ENCODE measurements around the gene PLD4.

- TF ChIP-seq, protein P1, sequence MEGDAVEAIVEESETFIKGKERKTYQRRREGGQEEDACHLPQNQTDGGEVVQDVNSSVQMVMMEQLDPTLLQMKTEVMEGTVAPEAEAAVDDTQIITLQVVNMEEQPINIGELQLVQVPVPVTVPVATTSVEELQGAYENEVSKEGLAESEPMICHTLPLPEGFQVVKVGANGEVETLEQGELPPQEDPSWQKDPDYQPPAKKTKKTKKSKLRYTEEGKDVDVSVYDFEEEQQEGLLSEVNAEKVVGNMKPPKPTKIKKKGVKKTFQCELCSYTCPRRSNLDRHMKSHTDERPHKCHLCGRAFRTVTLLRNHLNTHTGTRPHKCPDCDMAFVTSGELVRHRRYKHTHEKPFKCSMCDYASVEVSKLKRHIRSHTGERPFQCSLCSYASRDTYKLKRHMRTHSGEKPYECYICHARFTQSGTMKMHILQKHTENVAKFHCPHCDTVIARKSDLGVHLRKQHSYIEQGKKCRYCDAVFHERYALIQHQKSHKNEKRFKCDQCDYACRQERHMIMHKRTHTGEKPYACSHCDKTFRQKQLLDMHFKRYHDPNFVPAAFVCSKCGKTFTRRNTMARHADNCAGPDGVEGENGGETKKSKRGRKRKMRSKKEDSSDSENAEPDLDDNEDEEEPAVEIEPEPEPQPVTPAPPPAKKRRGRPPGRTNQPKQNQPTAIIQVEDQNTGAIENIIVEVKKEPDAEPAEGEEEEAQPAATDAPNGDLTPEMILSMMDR (conservative IDR thresholded peaks at IDR 0.05; ENCODE audit: low read depth in 2 of 2), result no peak
- TF ChIP-seq POLR2AphosphoS5 (IDR thresholded peaks at IDR 0.05; ENCODE audit: low read depth) (no peak), EZH2 (IDR thresholded peaks at IDR 0.05; ENCODE audit: low read depth, unreplicated experiment) (no peak), REST (IDR thresholded peaks at IDR 0.05; ENCODE audit: unreplicated experiment) (no peak), ETS1 (IDR thresholded peaks at IDR 0.05) (no peak), JUNB (IDR thresholded peaks at IDR 0.05; ENCODE audit: unreplicated experiment) (no peak)
Measured at GRCh38 chr14:104930526-104931303, 6.0 kb downstream of the PLD4 start.
